K562 (cell line): ENCODE results near the gene SMIM45.

Experiments used
- ATAC-seq: fragments of 200-7000 bp; cut with Tn5 transposase; 3 replicates; pipeline ENCODE4 v1.9.1; 2020; ENCODE audit warnings: moderate library complexity
- BruUV-seq: library from RNA; stranded (reverse); fragments of 400-500 nt; replicated peaks from 2 replicates; lab custom pipeline; 2021; lab: Mats Ljungman, UMichigan
- CTCF ChIA-PET: fragments of 300-600 bp; formaldehyde crosslinking; extraction: SDS; loops from one replicate; lab custom pipeline; 2021; ENCODE audit warnings: low intra/inter-chr PET ratio; lab: Yijun Ruan, JAX
- POLR2A ChIA-PET: fragments of 300-600, 350-650 bp; sonication (Branson Sonifier 250); formaldehyde crosslinking; extraction: SDS; loops from one replicate; lab custom pipeline; 2021; ENCODE audit warnings: antibody characterized with exemption, inconsistent platforms; lab: Yijun Ruan, JAX
- DNase-seq, 4 experiments: peaks; one replicate each; pipeline versions ENCODE4 v3.0.0 to v3.0.0-alpha.2; 2011 to 2018; ENCODE audit warnings: low spot score in 3 of 4, mixed read lengths in 3 of 4; ENCODE audit errors: extremely low read depth in 1 of 4
- FAIRE-seq: peaks from 2 replicates; lab custom pipeline; 2011; peaks lifted over from hg19 to GRCh38; lab: Jason Lieb, UNC
- H2AFZ ChIP-seq: 2 replicates; pipeline ENCODE4 v1.6.0; 2011; ENCODE audit warnings: low read depth, low read length, control low read depth, inconsistent platforms
- H3K27ac ChIP-seq: fragments of 200-600 bp; 3 replicates; pipeline ENCODE4 v1.8.0; 2011; ENCODE audit warnings: low read depth, mild to moderate bottlenecking, control low read depth, inconsistent platforms, low read length, moderate library complexity, mixed read lengths; ENCODE audit errors: extremely low read depth
- H3K27me3 ChIP-seq, 2 experiments: fragments of 300-600 bp in 1 of 2; 2 replicates in 1 of 2; 3 replicates in 1 of 2; pipeline versions ENCODE4 v1.6.0 to v1.8.0; 2011; ENCODE audit warnings: inconsistent platforms in 2 of 2, low read length in 2 of 2, mild to moderate bottlenecking in 1 of 2, mixed read lengths in 1 of 2, moderate library complexity in 1 of 2; ENCODE audit not compliant: control insufficient read depth in 2 of 2, insufficient read depth in 2 of 2
- H3K36me3 ChIP-seq: fragments of 300-600 bp; 3 replicates; pipeline ENCODE4 v1.8.0; 2011; ENCODE audit warnings: mild to moderate bottlenecking, low read length, inconsistent platforms; ENCODE audit not compliant: control insufficient read depth, insufficient read depth
- H3K4me1 ChIP-seq, 2 experiments: fragments of 200-600 bp in 1 of 2; replicated peaks in 1 of 2; 2 replicates in 1 of 2; 3 replicates in 1 of 2; pipeline versions ENCODE4 v1.5.1 to v1.8.0; 2011; ENCODE audit warnings: inconsistent platforms in 2 of 2, low read length in 2 of 2, mild to moderate bottlenecking in 1 of 2, mixed read lengths in 1 of 2, moderate library complexity in 1 of 2; ENCODE audit not compliant: control insufficient read depth in 2 of 2, insufficient read depth in 2 of 2
- H3K4me2 ChIP-seq: 2 replicates; pipeline ENCODE4 v1.6.1; 2011; ENCODE audit warnings: low read length, control low read depth, inconsistent platforms, mixed read lengths; ENCODE audit not compliant: insufficient read depth
- H3K4me3 ChIP-seq: fragments of 200-600 bp; sonication (generic), shearing (Covaris generic); 2 replicates; pipeline ENCODE4 v1.5.1; 2016; ENCODE audit warnings: control low read depth, inconsistent platforms
- H3K79me2 ChIP-seq: fragments of 200-600 bp; 3 replicates; pipeline ENCODE4 v1.8.0; 2011; ENCODE audit warnings: low read length, inconsistent platforms; ENCODE audit not compliant: control insufficient read depth, insufficient read depth
- H3K9ac ChIP-seq, 2 experiments: 2 replicates each; pipeline versions ENCODE4 v1.6.0 to v1.6.1; 2011; ENCODE audit warnings: low read depth in 2 of 2, low read length in 2 of 2, control low read depth in 1 of 2, inconsistent platforms in 1 of 2, mild to moderate bottlenecking in 1 of 2, mixed read lengths in 1 of 2; ENCODE audit not compliant: insufficient read depth in 1 of 2
- H3K9me1 ChIP-seq: one replicate; pipeline ENCODE4 v1.6.0; 2011; ENCODE audit warnings: inconsistent platforms, mild to moderate bottlenecking, low read length, moderate library complexity; ENCODE audit not compliant: control insufficient read depth, insufficient read depth
- H3K9me3 ChIP-seq: replicated peaks from 2 replicates; pipeline ENCODE4 v1.5.1; 2011; ENCODE audit warnings: low read depth, low read length, inconsistent platforms; ENCODE audit not compliant: control insufficient read depth, insufficient read depth
- H4K20me1 ChIP-seq: replicated peaks from 2 replicates; pipeline ENCODE4 v1.6.1; 2011; ENCODE audit warnings: low read length, inconsistent platforms, mixed read lengths; ENCODE audit not compliant: control insufficient read depth, insufficient read depth
- CREM ChIP-seq: IDR thresholded peaks from 2 replicates; pipeline ENCODE4 v1.6.1; 2014; ENCODE audit warnings: antibody characterized with exemption, low read depth
- EHMT2 ChIP-seq: fragments of 450-650 bp; IDR thresholded peaks from 2 replicates; pipeline ENCODE4 v1.6.1; 2018; ENCODE audit warnings: antibody characterized with exemption
- MCM5 ChIP-seq: fragments of 450-650 bp; IDR thresholded peaks from 2 replicates; pipeline ENCODE4 v1.6.1; 2016; ENCODE audit warnings: low read depth
- NFYB ChIP-seq: IDR thresholded peaks from 2 replicates; pipeline ENCODE4 v1.6.1; 2011; ENCODE audit warnings: mild to moderate bottlenecking, moderate library complexity; ENCODE audit not compliant: insufficient read length; ENCODE audit errors: extremely low read depth
- RAD21 ChIP-seq, 2 experiments: fragments of 250-450 bp in 1 of 2; fragments of 450-650 bp in 1 of 2; sonication (Bioruptor Pico) in 1 of 2; formaldehyde crosslinking in 1 of 2; IDR thresholded peaks in 1 of 2; conservative IDR thresholded peaks in 1 of 2; 2 replicates each; pipeline versions ENCODE4 v1.4.0 to v1.8.0; 2020 to 2022; ENCODE audit warnings: mild to moderate bottlenecking in 2 of 2, moderate library complexity in 1 of 2
- ZNF121 ChIP-seq: sonication (generic); formaldehyde crosslinking; conservative IDR thresholded peaks from 2 replicates; pipeline ENCODE4 v1.8.0; 2022; ENCODE audit warnings: missing genetic modification reagents
- ZNF644 ChIP-seq: fragments of 200-800 bp; sonication (Bioruptor generic); IDR thresholded peaks from 2 replicates; pipeline ENCODE4 v1.6.1; 2016; ENCODE audit warnings: low read depth, missing genetic modification characterization, missing compliant biosample characterization
- ZNF699 ChIP-seq: fragments of 250-450 bp; sonication (Bioruptor Pico); IDR thresholded peaks from 2 replicates; pipeline ENCODE4 v1.8.0; 2021; ENCODE audit warnings: mild to moderate bottlenecking, moderate library complexity; ENCODE audit not compliant: insufficient replicate concordance
- WGBS: fragments of 100-300 bp; shearing (Covaris generic); methylation state at CpG from one replicate; pipeline ENCODE4 v1.1.6; 2016; ENCODE audit warnings: low coverage, mixed read lengths; ENCODE audit not compliant: insufficient coverage; ENCODE audit errors: missing lambda C conversion rate; 5-methylcytosine and 5-hydroxymethylcytosine counted together
- in situ Hi-C: fragments of 300-500 bp; cut with MboI; formaldehyde crosslinking; loops from 4 replicates; pipeline ENCODE4 v1.15.0; 2018; ENCODE audit warnings: inconsistent platforms, mixed read lengths
- intact Hi-C: fragments of 100-400 bp; cut with micrococcal nuclease; formaldehyde crosslinking; loops from 2 replicates; pipeline ENCODE4 v1.14.2; 2022
- TF ChIP-seq, protein P1 (sequence below): sonication (generic); formaldehyde crosslinking; IDR thresholded peaks from 2 replicates; pipeline ENCODE4 v1.8.0; 2022; ENCODE audit warnings: mild to moderate bottlenecking, missing genetic modification reagents

The SMIM45 gene

GRCh38 chr22:42000466-42000865, 48.5 kb downstream of the SMIM45 start:
- H3K4me2 ChIP-seq: no peak overlapping the region
- no TSS peak for BruUV-seq
- no peaks in the 10 kb centered on the region for H3K79me2 ChIP-seq
- no peak overlapping the region for H2AFZ ChIP-seq
- H3K36me3 ChIP-seq: no peaks in the 10 kb centered on the region
- ChIA-PET POLR2A (interaction anchor here (1.1 kb wide), 1 partner anchor 17 kb away, joined by 3 read pairs; no protein-coding TSS in a partner anchor), CTCF (no interaction called here)
- H4K20me1 ChIP-seq: no peaks in the 10 kb centered on the region
- TF ChIP-seq EHMT2 (no peak), MCM5 (no peak), ZNF699 (no peak), RAD21 (CRISPR knock-in tag; conservative IDR thresholded peaks at IDR 0.05 in 1 of 2, IDR thresholded peaks at IDR 0.05 in 1 of 2) (no peak), CREM (no peak), NFYB (no peak), ZNF121 (CRISPR knock-in tag) (no peak), ZNF644 (tag) (no peak)
- TF ChIP-seq, protein P1, sequence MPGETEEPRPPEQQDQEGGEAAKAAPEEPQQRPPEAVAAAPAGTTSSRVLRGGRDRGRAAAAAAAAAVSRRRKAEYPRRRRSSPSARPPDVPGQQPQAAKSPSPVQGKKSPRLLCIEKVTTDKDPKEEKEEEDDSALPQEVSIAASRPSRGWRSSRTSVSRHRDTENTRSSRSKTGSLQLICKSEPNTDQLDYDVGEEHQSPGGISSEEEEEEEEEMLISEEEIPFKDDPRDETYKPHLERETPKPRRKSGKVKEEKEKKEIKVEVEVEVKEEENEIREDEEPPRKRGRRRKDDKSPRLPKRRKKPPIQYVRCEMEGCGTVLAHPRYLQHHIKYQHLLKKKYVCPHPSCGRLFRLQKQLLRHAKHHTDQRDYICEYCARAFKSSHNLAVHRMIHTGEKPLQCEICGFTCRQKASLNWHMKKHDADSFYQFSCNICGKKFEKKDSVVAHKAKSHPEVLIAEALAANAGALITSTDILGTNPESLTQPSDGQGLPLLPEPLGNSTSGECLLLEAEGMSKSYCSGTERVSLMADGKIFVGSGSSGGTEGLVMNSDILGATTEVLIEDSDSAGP (CRISPR knock-in tag): no peak
- H3K4me1 ChIP-seq: peaks cover 0 to 6% of the 10 kb centered on the region in 2 experiments; a peak in 2 of 5 replicates
- H3K9me3 ChIP-seq: no peaks in the 10 kb centered on the region
- no peak overlapping the region for H3K27ac ChIP-seq
- FAIRE-seq (no peak), ATAC-seq (no peak), DNase-seq (no peak)
- H3K9ac ChIP-seq: no peak overlapping the region
- H3K27me3 ChIP-seq: peaks cover 7 to 26% of the 10 kb centered on the region in 2 experiments; a peak in 3 of 5 replicates
- no peak overlapping the region for H3K4me3 ChIP-seq
- 0% methylated on average over 2 of the region's 8 CpGs for WGBS
- intact Hi-C loops (no loop called here), in situ Hi-C loops (no loop called here)
- H3K9me1 ChIP-seq: no peaks in the 10 kb centered on the region
